Ovary (tissue), 3 donors: ENCODE data around the gene TAGLN.

Experiments
- POLR2A ChIP-seq: fragments of 450-650 bp; IDR thresholded peaks from one replicate; pipeline ENCODE4 v1.6.1; 2017; ENCODE audit warnings: antibody characterized with exemption, mild to moderate bottlenecking, moderate library complexity
- TF ChIP-seq, protein P1 (sequence below), 3 donors: fragments of 450-650 bp in 2 of 3; fragments of 200-600 bp in 1 of 3; IDR thresholded peaks; one replicate each; pipeline versions ENCODE4 v1.5.1 to v1.8.0; 2016 to 2022; ENCODE audit warnings: antibody characterized with exemption in 3 of 3, mild to moderate bottlenecking in 1 of 3
- donor health status: DM: no; HTN: no; CAD: no.

DNA sequence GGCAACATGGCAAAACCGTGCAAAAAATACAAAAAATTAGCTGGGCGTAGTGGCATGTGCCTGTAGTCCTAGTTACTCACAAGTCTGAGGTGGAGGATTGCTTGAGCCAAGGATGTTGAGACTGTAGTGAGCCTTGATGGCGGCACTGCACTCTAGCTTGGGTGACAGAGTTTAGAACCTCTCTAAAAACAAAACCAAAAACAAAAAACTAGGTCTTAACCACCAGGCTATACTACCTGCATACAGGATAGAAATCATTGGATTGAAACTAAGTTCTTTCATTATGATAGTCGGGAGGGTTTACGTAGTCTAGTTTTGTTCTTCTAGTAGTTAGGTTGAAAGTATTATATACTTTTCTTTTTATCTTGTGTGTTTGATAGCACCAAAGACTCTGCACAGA is 39.1 kb downstream of the TAGLN start:
- TF ChIP-seq, protein P1, sequence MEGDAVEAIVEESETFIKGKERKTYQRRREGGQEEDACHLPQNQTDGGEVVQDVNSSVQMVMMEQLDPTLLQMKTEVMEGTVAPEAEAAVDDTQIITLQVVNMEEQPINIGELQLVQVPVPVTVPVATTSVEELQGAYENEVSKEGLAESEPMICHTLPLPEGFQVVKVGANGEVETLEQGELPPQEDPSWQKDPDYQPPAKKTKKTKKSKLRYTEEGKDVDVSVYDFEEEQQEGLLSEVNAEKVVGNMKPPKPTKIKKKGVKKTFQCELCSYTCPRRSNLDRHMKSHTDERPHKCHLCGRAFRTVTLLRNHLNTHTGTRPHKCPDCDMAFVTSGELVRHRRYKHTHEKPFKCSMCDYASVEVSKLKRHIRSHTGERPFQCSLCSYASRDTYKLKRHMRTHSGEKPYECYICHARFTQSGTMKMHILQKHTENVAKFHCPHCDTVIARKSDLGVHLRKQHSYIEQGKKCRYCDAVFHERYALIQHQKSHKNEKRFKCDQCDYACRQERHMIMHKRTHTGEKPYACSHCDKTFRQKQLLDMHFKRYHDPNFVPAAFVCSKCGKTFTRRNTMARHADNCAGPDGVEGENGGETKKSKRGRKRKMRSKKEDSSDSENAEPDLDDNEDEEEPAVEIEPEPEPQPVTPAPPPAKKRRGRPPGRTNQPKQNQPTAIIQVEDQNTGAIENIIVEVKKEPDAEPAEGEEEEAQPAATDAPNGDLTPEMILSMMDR (IDR thresholded peaks at IDR 0.05): no peak
- TF ChIP-seq POLR2A: no peak
